Central memory CD8-positive, alpha-beta T cell (primary cell): ENCODE results near the gene CLCN1.
A peak's percentile ranks its signal among the peaks of the same experiment; 100 is the strongest.

Source experiments
- ATAC-seq: fragments of 150-1000 bp; cut with Tn5 transposase; replicated peaks from 2 replicates; pipeline ENCODE4 v1.10.0; 2022; ENCODE audit warnings: mild to moderate bottlenecking, moderate FRiP score, moderate number of reproducible peaks; ENCODE audit not compliant: poor library complexity, severe bottlenecking; ENCODE audit errors: extremely low read depth
- DNase-seq, 2 donors: peaks; one replicate each; pipeline ENCODE4 v3.0.0; 2021; ENCODE audit warnings: low spot score in 2 of 2
- H3K27ac Mint-ChIP-seq: one replicate; pipeline ENCODE4 v1.8.0; 2022; ENCODE audit warnings: low read depth, mild to moderate bottlenecking, moderate library complexity, mixed read lengths
- H3K27me3 Mint-ChIP-seq: one replicate; pipeline ENCODE4 v1.8.0; 2022; ENCODE audit warnings: mixed read lengths
- H3K36me3 Mint-ChIP-seq: one replicate; pipeline ENCODE4 v1.8.0; 2022; ENCODE audit warnings: mild to moderate bottlenecking, moderate library complexity, mixed read lengths; ENCODE audit not compliant: insufficient read depth
- H3K4me1 Mint-ChIP-seq: one replicate; pipeline ENCODE4 v1.8.0; 2022; ENCODE audit warnings: mixed read lengths
- H3K4me3 Mint-ChIP-seq: one replicate; pipeline ENCODE4 v1.8.0; 2022; ENCODE audit warnings: mild to moderate bottlenecking, moderate library complexity, mixed read lengths
- H3K9me3 Mint-ChIP-seq: one replicate; pipeline ENCODE4 v1.8.0; 2022; ENCODE audit warnings: mixed read lengths

CLCN1 gene

DNA sequence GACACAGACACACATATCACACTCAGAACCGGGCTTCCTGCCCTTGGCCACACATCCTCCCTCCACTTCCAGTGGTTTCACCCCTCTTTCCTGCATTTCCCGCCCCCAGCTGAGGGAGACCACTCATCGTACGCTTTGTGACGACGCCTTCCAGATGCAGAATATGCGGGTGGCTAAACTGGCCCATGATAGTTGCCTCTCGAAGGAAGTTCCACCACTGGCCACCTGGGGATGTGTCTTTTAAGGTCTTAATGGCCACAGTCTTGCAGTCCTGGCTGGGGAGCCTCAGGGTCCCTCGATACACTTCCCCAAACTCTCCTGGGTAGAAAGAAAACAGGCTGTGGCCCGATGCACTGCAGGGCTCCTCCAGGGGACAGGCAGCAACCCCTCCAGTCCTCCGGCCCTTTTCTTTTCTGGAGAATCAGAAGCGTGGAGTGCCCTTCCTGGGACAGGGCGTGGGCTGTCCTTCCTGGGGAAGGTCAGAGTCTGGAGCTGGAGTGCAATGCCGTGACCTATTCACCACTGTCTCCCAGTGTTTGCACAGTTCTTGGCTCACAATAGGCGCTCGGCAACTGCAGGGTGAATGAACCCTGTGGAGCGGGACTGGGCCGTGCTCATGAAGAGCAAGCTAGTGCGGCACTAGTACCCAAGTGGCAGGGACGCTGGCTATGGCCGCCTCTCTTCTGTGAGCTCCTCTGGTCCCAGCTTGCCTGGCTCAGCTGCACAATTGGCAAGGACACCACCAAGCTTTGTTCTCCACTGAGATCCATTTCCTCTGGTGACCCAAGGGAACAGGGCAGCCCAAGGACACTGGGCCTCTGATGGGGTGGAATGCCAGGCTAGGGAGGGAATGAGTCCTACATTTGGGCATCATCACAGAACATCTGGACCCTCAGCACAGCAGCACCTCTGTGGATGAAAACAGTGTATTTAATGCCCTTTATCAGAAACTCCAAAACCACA is 79.6 kb downstream of the CLCN1 start:
- Mint-ChIP-seq H3K36me3 (peaks cover 15% of the 10 kb centered on the region), H3K27me3 (no peaks in the 10 kb centered on the region), H3K4me1 (peaks cover 13% of the 10 kb centered on the region), H3K27ac (peak overlapping the region; percentile 5), H3K9me3 (no peaks in the 10 kb centered on the region), H3K4me3 (no peak overlapping the region)
- no peak for ATAC-seq
- DNase-seq: no peak

GRCh38 chr7:143396182-143396581 is 80.3 kb downstream of the CLCN1 start:
- no peak overlapping the region for H3K4me3 Mint-ChIP-seq
- ATAC-seq (no peak), DNase-seq (no peak)
- no peak overlapping the region for H3K27ac Mint-ChIP-seq
- H3K27me3 Mint-ChIP-seq: no peaks in the 10 kb centered on the region
- peaks cover 13% of the 10 kb centered on the region for H3K4me1 Mint-ChIP-seq
- no peaks in the 10 kb centered on the region for H3K9me3 Mint-ChIP-seq
- peaks cover 11% of the 10 kb centered on the region for H3K36me3 Mint-ChIP-seq

DNA sequence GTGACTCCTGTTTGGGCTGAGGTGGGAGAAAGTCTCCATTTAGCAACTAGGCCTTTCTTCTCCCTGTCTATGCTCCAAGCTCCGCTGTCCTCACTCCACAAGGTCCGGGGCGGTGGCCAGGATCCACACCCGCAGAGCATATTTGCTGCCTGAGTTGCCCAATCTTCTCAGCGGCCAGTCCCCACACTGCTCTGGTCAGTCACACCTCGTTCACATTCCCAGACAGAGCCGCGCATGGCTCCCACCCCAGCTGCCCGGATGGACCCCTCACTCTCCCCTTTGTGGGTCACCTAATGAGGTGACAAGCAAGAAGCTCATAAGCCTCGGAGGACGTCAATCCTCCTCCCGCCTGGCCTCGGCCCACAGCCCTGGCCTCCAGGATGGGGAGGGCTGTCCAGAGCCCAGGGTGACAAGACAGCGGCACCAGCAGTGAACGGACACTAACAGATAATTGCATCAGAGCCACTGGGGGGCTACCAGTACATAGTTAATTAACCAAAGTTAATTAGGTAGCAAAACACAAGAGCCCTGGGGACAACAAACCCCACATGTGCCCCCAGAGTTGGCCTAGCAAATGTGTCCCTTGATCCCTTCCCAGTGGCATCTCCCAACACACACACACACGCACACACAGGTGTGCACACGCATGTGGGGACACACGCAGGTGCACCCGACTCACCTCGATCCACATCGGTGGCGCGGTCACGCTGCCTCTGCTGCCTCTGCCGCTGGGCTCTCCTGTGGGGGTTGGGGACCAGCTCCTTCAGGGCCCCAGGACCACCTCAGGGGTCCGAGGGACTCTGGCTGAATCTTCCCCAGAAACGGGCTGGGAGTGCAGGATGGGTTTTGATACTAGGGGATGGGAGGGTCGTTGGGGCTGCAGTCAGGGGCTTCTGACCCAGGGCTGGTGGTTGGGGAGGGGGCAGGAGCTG is 81.0 kb downstream of the CLCN1 start:
- Mint-ChIP-seq H3K4me1 (peaks cover 13% of the 10 kb centered on the region), H3K36me3 (peaks cover 9% of the 10 kb centered on the region), H3K9me3 (no peaks in the 10 kb centered on the region), H3K4me3 (no peak overlapping the region), H3K27ac (no peak overlapping the region), H3K27me3 (no peaks in the 10 kb centered on the region)
- DNase-seq: no peak
- ATAC-seq: no peak

DNA sequence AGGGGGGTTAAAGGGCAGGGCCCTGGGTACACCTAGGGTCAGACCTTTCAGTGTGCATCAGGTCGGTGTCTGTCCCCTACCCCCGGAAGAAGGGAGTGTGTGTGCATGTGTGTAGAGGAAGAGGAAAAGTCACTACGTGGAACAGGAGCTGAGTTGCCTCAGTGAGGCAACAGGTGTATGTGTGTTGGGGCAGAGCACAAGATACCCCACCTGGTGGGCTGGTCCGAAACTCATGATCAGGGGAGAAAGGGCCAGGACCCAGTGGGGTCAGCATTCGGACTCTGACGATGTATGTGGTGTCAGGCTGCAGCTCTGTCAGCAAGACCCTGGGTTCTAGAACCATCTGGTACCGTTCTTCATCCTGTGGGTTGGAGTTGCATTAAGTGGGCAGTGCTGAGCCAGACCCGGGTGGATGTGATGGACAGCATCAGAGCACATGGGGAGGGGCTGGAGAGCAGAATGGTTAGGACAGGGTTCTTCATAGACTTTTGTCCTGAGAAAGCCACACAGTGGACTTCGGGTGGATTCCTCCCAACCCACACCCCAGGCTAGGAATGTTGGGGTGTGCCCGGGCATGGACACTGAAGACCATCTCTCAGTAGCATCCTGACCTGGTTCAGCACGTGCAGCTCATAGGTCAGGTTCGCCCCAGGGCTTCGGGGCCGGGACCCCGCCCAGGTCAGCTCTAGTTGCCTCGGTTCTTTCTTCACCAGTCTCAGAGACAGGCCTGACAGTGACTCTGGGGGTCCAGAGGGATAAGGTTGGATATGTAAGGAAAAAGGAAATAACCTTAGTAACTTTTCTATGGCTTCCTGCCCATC is 82.0 kb downstream of the CLCN1 start:
- Mint-ChIP-seq H3K4me1 (peaks cover 13% of the 10 kb centered on the region), H3K36me3 (peaks cover 7% of the 10 kb centered on the region)

GRCh38 chr7:143398616-143399015 is 82.7 kb downstream of the CLCN1 start:
- Mint-ChIP-seq H3K4me3 (no peak overlapping the region), H3K4me1 (peaks cover 11% of the 10 kb centered on the region), H3K27me3 (no peaks in the 10 kb centered on the region), H3K27ac (no peak overlapping the region), H3K9me3 (no peaks in the 10 kb centered on the region), H3K36me3 (peaks cover 7% of the 10 kb centered on the region)
- DNase-seq (no peak), ATAC-seq (no peak)

More for the DNA sequence above, 82.0 kb downstream of the CLCN1 start:
- Mint-ChIP-seq H3K9me3 (no peaks in the 10 kb centered on the region), H3K27me3 (no peaks in the 10 kb centered on the region), H3K27ac (no peak overlapping the region), H3K4me3 (no peak overlapping the region)
- ATAC-seq: no peak
- no peak for DNase-seq

DNA sequence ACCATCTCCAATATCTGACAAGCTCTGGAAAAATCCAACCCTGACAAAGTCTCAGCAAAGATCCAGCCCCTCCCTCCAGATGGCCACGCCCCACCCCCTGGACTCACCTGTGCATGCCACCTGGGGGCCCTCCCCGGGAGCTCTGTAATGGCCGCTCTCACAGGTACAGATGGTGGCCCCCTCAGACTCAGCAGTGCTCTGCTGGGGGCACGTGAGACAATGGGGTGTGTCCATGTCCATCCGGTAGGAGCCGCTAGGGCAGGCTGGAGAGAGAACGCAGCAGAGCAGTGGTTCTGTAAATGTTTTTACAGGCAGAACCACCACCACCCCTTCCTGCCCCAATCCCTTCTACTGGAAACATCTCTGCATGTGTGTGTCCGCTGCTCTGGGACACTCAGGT is 83.2 kb downstream of the CLCN1 start:
- ATAC-seq (no peak), DNase-seq (no peak)
- H3K9me3 Mint-ChIP-seq: no peaks in the 10 kb centered on the region
- H3K27ac Mint-ChIP-seq: no peak overlapping the region
- H3K4me3 Mint-ChIP-seq: no peak overlapping the region
- peaks cover 6% of the 10 kb centered on the region for H3K4me1 Mint-ChIP-seq
- H3K36me3 Mint-ChIP-seq: peaks cover 6% of the 10 kb centered on the region
- H3K27me3 Mint-ChIP-seq: no peaks in the 10 kb centered on the region

- DNase-seq: no peak
- no peaks in the 10 kb centered on the region for H3K27me3 Mint-ChIP-seq
- no peak overlapping the region for H3K4me3 Mint-ChIP-seq
- ATAC-seq: no peak
- no peaks in the 10 kb centered on the region for H3K9me3 Mint-ChIP-seq
- peaks cover 6% of the 10 kb centered on the region for H3K36me3 Mint-ChIP-seq
- peaks cover 6% of the 10 kb centered on the region for H3K4me1 Mint-ChIP-seq
- H3K27ac Mint-ChIP-seq: no peak overlapping the region
Observed at GRCh38 chr7:143399642-143400041, 83.7 kb downstream of the CLCN1 start.

GRCh38 chr7:143401265-143401664 is 85.4 kb downstream of the CLCN1 start:
- H3K4me1 Mint-ChIP-seq: peaks cover 10% of the 10 kb centered on the region
- H3K4me3 Mint-ChIP-seq: no peak overlapping the region
- ATAC-seq: no peak
- DNase-seq: no peak
- H3K27ac Mint-ChIP-seq: no peak overlapping the region
- no peaks in the 10 kb centered on the region for H3K27me3 Mint-ChIP-seq
- peaks cover 8% of the 10 kb centered on the region for H3K36me3 Mint-ChIP-seq
- no peaks in the 10 kb centered on the region for H3K9me3 Mint-ChIP-seq
